Body of pancreas (tissue), 4 donors: ENCODE data around the gene RHOBTB3.

Experiments used
- POLR2A ChIP-seq, 3 donors: fragments of 450-650 bp; IDR thresholded peaks; one replicate each; pipeline ENCODE4 v1.6.1; 2016; ENCODE audit warnings: antibody characterized with exemption in 3 of 3, mild to moderate bottlenecking in 2 of 3
- TF ChIP-seq, protein P1 (sequence below), 7 experiments: fragments of 450-650 bp in 4 of 7; fragments of 200-600 bp in 3 of 7; sonication (generic) in 3 of 7; IDR thresholded peaks; one replicate each; pipeline ENCODE4 v1.5.1; 2016 to 2019; ENCODE audit warnings: antibody characterized with exemption in 7 of 7

DNA sequence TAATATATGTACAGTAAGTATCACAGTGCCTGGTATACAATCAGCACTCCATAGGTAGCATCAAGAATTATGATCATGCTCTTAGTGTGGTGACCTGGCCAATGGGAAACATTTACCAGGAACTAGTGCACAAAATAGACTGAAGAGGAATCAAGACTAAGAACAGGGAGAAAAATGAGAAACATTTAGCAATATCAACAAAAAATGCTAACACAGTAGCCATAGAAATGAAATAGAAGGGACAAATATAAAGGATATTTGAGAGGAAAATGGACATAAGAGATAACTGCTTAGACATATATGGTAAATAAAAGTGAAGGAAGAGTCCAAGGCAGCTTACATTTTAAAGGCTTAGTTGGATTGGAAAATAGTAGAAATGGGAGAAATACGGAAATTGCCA lies 31.8 kb upstream of the RHOBTB3 start:
- TF ChIP-seq, protein P1, sequence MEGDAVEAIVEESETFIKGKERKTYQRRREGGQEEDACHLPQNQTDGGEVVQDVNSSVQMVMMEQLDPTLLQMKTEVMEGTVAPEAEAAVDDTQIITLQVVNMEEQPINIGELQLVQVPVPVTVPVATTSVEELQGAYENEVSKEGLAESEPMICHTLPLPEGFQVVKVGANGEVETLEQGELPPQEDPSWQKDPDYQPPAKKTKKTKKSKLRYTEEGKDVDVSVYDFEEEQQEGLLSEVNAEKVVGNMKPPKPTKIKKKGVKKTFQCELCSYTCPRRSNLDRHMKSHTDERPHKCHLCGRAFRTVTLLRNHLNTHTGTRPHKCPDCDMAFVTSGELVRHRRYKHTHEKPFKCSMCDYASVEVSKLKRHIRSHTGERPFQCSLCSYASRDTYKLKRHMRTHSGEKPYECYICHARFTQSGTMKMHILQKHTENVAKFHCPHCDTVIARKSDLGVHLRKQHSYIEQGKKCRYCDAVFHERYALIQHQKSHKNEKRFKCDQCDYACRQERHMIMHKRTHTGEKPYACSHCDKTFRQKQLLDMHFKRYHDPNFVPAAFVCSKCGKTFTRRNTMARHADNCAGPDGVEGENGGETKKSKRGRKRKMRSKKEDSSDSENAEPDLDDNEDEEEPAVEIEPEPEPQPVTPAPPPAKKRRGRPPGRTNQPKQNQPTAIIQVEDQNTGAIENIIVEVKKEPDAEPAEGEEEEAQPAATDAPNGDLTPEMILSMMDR (IDR thresholded peaks at IDR 0.05) = no peak
- no peak for TF ChIP-seq POLR2A (IDR thresholded peaks at IDR 0.05)
